H1 (cell line): Measurements from ENCODE around the gene AOPEP. TPM values are rescaled to one million over a fixed set of nuclear protein-coding genes. Genes with fewer than 3 reads are reported as not detected.

Source experiments
- BACH1 ChIP-seq: IDR thresholded peaks from 2 replicates; pipeline ENCODE4 v1.6.1; 2012; ENCODE audit warnings: low read length, improper control_type of control experiment
- CHD2 ChIP-seq: IDR thresholded peaks from 2 replicates; pipeline ENCODE4 v1.6.1; 2012; ENCODE audit warnings: low read length, improper control_type of control experiment
- HDAC2 ChIP-seq, 2 experiments: fragments of 300-600 bp in 1 of 2; sonication (generic) in 1 of 2; IDR thresholded peaks; 2 replicates each; pipeline ENCODE4 v1.6.1; 2011 to 2012; ENCODE audit warnings: low read depth in 2 of 2, low read length in 2 of 2, mild to moderate bottlenecking in 2 of 2, moderate library complexity in 2 of 2, borderline replicate concordance in 1 of 2, inconsistent platforms in 1 of 2
- KDM4A ChIP-seq: IDR thresholded peaks from one replicate; pipeline ENCODE4 v1.7.1; 2012; ENCODE audit warnings: low read depth, mild to moderate bottlenecking, moderate library complexity, low read length, inconsistent platforms; ENCODE audit not compliant: severe bottlenecking
- RXRA ChIP-seq: IDR thresholded peaks from 2 replicates; pipeline ENCODE4 v1.6.1; 2011; ENCODE audit warnings: low read depth, mild to moderate bottlenecking, low read length, moderate library complexity; ENCODE audit not compliant: insufficient read depth
- SAP30 ChIP-seq: fragments of 300-600 bp; sonication (generic); IDR thresholded peaks from 2 replicates; pipeline ENCODE4 v1.7.1; 2012; ENCODE audit warnings: low read length, moderate library complexity, mild to moderate bottlenecking, inconsistent platforms; ENCODE audit not compliant: insufficient read depth, insufficient replicate concordance
- SP1 ChIP-seq: IDR thresholded peaks from 2 replicates; pipeline ENCODE4 v1.6.1; 2011; ENCODE audit warnings: low read depth, low read length
- SP4 ChIP-seq: IDR thresholded peaks from 2 replicates; pipeline ENCODE4 v1.6.1; 2012; ENCODE audit warnings: low read length, inconsistent platforms
- TAF1 ChIP-seq: IDR thresholded peaks from 2 replicates; pipeline ENCODE4 v1.6.1; 2011; ENCODE audit warnings: mild to moderate bottlenecking, low read depth, low read length
- polyA plus RNA-seq, 7 experiments: library from polyadenylated mRNA; depleted of rRNA in 3 of 7; stranded (reverse) in 5 of 7; unstranded in 2 of 7; fragments of >200 nt in 5 of 7; fragments of 200-250 nt in 2 of 7; gene quantifications; 1 replicate in 5 of 7; 2 replicates in 1 of 7; 4 replicates in 1 of 7; pipeline versions ENCODE4 v1.2.1 to v1.2.3, GENCODE V29; 2011 to 2013; ENCODE audit warnings: missing spikeins in 2 of 7, mixed read lengths in 2 of 7
- total RNA-seq: library from RNA; stranded (reverse); fragmentation: NEBNext Ultra II Directional; extraction: Animal tissue kit (Norgen Biotek cat#: 25700); gene quantifications from 2 replicates; pipeline ENCODE4 v1.2.1, GENCODE V29; 2021
- TF ChIP-seq, protein P1 (sequence below): fragments of 300-600 bp; sonication (generic); IDR thresholded peaks from 2 replicates; pipeline ENCODE4 v1.7.1; 2012; ENCODE audit warnings: low read length, moderate library complexity, mild to moderate bottlenecking, inconsistent platforms; ENCODE audit not compliant: insufficient replicate concordance

AOPEP gene
- total and polyA plus RNA-seq, 2 of the 8 experiments (the other 6 are each of a cell fraction or from before 2014, with no cell fraction given): 6.1 to 14.3 TPM

GRCh38 chr9:95044731-95045508, 318.4 kb downstream of the AOPEP start (continued):
- TF ChIP-seq SAP30 (no peak), SP4 (no peak), CHD2 (no peak), BACH1 (no peak), TAF1 (no peak), SP1 (0 out of 2 replicates have a peak, but pooled peaks have one; percentile 19), RXRA (no peak), HDAC2 (IDR thresholded peaks at IDR 0.05; ENCODE audit: borderline replicate concordance in 1 of 2, low read depth in 2 of 2, low read length in 2 of 2) (no peak; a peak in 1 of 4 replicates), KDM4A (peak; percentile 42)
- TF ChIP-seq, protein P1, sequence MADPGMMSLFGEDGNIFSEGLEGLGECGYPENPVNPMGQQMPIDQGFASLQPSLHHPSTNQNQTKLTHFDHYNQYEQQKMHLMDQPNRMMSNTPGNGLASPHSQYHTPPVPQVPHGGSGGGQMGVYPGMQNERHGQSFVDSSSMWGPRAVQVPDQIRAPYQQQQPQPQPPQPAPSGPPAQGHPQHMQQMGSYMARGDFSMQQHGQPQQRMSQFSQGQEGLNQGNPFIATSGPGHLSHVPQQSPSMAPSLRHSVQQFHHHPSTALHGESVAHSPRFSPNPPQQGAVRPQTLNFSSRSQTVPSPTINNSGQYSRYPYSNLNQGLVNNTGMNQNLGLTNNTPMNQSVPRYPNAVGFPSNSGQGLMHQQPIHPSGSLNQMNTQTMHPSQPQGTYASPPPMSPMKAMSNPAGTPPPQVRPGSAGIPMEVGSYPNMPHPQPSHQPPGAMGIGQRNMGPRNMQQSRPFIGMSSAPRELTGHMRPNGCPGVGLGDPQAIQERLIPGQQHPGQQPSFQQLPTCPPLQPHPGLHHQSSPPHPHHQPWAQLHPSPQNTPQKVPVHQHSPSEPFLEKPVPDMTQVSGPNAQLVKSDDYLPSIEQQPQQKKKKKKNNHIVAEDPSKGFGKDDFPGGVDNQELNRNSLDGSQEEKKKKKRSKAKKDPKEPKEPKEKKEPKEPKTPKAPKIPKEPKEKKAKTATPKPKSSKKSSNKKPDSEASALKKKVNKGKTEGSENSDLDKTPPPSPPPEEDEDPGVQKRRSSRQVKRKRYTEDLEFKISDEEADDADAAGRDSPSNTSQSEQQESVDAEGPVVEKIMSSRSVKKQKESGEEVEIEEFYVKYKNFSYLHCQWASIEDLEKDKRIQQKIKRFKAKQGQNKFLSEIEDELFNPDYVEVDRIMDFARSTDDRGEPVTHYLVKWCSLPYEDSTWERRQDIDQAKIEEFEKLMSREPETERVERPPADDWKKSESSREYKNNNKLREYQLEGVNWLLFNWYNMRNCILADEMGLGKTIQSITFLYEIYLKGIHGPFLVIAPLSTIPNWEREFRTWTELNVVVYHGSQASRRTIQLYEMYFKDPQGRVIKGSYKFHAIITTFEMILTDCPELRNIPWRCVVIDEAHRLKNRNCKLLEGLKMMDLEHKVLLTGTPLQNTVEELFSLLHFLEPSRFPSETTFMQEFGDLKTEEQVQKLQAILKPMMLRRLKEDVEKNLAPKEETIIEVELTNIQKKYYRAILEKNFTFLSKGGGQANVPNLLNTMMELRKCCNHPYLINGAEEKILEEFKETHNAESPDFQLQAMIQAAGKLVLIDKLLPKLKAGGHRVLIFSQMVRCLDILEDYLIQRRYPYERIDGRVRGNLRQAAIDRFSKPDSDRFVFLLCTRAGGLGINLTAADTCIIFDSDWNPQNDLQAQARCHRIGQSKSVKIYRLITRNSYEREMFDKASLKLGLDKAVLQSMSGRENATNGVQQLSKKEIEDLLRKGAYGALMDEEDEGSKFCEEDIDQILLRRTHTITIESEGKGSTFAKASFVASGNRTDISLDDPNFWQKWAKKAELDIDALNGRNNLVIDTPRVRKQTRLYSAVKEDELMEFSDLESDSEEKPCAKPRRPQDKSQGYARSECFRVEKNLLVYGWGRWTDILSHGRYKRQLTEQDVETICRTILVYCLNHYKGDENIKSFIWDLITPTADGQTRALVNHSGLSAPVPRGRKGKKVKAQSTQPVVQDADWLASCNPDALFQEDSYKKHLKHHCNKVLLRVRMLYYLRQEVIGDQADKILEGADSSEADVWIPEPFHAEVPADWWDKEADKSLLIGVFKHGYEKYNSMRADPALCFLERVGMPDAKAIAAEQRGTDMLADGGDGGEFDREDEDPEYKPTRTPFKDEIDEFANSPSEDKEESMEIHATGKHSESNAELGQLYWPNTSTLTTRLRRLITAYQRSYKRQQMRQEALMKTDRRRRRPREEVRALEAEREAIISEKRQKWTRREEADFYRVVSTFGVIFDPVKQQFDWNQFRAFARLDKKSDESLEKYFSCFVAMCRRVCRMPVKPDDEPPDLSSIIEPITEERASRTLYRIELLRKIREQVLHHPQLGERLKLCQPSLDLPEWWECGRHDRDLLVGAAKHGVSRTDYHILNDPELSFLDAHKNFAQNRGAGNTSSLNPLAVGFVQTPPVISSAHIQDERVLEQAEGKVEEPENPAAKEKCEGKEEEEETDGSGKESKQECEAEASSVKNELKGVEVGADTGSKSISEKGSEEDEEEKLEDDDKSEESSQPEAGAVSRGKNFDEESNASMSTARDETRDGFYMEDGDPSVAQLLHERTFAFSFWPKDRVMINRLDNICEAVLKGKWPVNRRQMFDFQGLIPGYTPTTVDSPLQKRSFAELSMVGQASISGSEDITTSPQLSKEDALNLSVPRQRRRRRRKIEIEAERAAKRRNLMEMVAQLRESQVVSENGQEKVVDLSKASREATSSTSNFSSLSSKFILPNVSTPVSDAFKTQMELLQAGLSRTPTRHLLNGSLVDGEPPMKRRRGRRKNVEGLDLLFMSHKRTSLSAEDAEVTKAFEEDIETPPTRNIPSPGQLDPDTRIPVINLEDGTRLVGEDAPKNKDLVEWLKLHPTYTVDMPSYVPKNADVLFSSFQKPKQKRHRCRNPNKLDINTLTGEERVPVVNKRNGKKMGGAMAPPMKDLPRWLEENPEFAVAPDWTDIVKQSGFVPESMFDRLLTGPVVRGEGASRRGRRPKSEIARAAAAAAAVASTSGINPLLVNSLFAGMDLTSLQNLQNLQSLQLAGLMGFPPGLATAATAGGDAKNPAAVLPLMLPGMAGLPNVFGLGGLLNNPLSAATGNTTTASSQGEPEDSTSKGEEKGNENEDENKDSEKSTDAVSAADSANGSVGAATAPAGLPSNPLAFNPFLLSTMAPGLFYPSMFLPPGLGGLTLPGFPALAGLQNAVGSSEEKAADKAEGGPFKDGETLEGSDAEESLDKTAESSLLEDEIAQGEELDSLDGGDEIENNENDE: no peak
